WERI-Rb-1 (cell line): ENCODE results near the gene NCBP2.

Source experiments
- DNase-seq: peaks from one replicate; pipeline ENCODE4 v3.0.0-alpha.2; 2020
- H3K27ac ChIP-seq: fragments of 250-450 bp; sonication (Bioruptor Pico); 2 replicates; pipeline ENCODE4 v1.5.1; 2020; ENCODE audit warnings: mild to moderate bottlenecking, moderate library complexity
- H3K27me3 ChIP-seq: fragments of 250-450 bp; sonication (Bioruptor Pico); 2 replicates; pipeline ENCODE4 v1.5.1; 2021; ENCODE audit warnings: mild to moderate bottlenecking, low read depth, moderate library complexity; ENCODE audit not compliant: insufficient read depth, severe bottlenecking
- H3K36me3 ChIP-seq: fragments of 250-450 bp; sonication (Bioruptor Pico); 2 replicates; pipeline ENCODE4 v1.5.1; 2020; ENCODE audit warnings: mild to moderate bottlenecking, moderate library complexity
- H3K4me3 ChIP-seq: 2 replicates; pipeline ENCODE4 v1.5.1; 2011; ENCODE audit warnings: low read depth, mild to moderate bottlenecking, control low read depth, low read length
- H3K9me3 ChIP-seq: fragments of 250-450 bp; sonication (Bioruptor Pico); 2 replicates; pipeline ENCODE4 v1.5.1; 2021; ENCODE audit warnings: mild to moderate bottlenecking, moderate library complexity; ENCODE audit not compliant: severe bottlenecking
- CTCF ChIP-seq: IDR thresholded peaks from 2 replicates; pipeline ENCODE4 v1.5.1; 2011; ENCODE audit warnings: low read depth, mild to moderate bottlenecking, control low read depth, inconsistent platforms, low read length

The NCBP2 gene

GRCh38 chr3:196987022-196987421 is 44.7 kb upstream of the NCBP2 start:
- no peak for TF ChIP-seq CTCF
- DNase-seq: no peak

GRCh38 chr3:196985954-196986885 is 43.9 kb upstream of the NCBP2 start:
- H3K4me3 ChIP-seq: no peak overlapping the region
- no peak for DNase-seq
- no peak overlapping the region for H3K27ac ChIP-seq
- TF ChIP-seq CTCF: no peak
- no peaks in the 10 kb centered on the region for H3K36me3 ChIP-seq
- no peaks in the 10 kb centered on the region for H3K27me3 ChIP-seq
- no peaks in the 10 kb centered on the region for H3K9me3 ChIP-seq

More at GRCh38 chr3:196987022-196987421, 44.7 kb upstream of the NCBP2 start:
- Histone ChIP-seq H3K36me3 (no peaks in the 10 kb centered on the region), H3K27me3 (no peaks in the 10 kb centered on the region), H3K4me3 (no peak overlapping the region), H3K27ac (no peak overlapping the region), H3K9me3 (no peaks in the 10 kb centered on the region)

- DNase-seq: no peak
- no peak for TF ChIP-seq CTCF
- Histone ChIP-seq H3K27ac (no peak overlapping the region), H3K36me3 (no peaks in the 10 kb centered on the region), H3K4me3 (no peak overlapping the region), H3K9me3 (no peaks in the 10 kb centered on the region), H3K27me3 (no peaks in the 10 kb centered on the region)
Measured at GRCh38 chr3:196985298-196985697, 43.0 kb upstream of the NCBP2 start.

GRCh38 chr3:196983186-196983585 is 40.9 kb upstream of the NCBP2 start:
- H3K27ac ChIP-seq: no peak overlapping the region
- H3K9me3 ChIP-seq: no peaks in the 10 kb centered on the region
- no peak overlapping the region for H3K4me3 ChIP-seq
- TF ChIP-seq CTCF: no peak
- H3K27me3 ChIP-seq: no peaks in the 10 kb centered on the region
- no peaks in the 10 kb centered on the region for H3K36me3 ChIP-seq
- no peak for DNase-seq

- no peaks in the 10 kb centered on the region for H3K9me3 ChIP-seq
- no peak overlapping the region for H3K4me3 ChIP-seq
- no peak overlapping the region for H3K27ac ChIP-seq
- no peaks in the 10 kb centered on the region for H3K27me3 ChIP-seq
- no peak for DNase-seq
- TF ChIP-seq CTCF: no peak
- no peaks in the 10 kb centered on the region for H3K36me3 ChIP-seq
Measured at GRCh38 chr3:196981657-196982056, 39.3 kb upstream of the NCBP2 start.

- Histone ChIP-seq H3K9me3 (no peaks in the 10 kb centered on the region), H3K27me3 (no peaks in the 10 kb centered on the region), H3K4me3 (no peak overlapping the region), H3K36me3 (no peaks in the 10 kb centered on the region), H3K27ac (no peak overlapping the region)
- DNase-seq: no peak
- no peak for TF ChIP-seq CTCF
Measured at GRCh38 chr3:196979545-196979944, 37.2 kb upstream of the NCBP2 start.
